Stimulated activated CD8-positive, alpha-beta memory T cell treated with anti-CD3 and anti-CD28 coated beads, Interleukin-4, amount 100 ng/mL, for 48 hours (primary cell): ENCODE measurements around the gene ANTKMT.
A peak's percentile ranks its signal among the peaks of the same experiment; 100 is the strongest.

Experiments used
- DNase-seq: peaks from one replicate; pipeline ENCODE4 v3.0.0-alpha.2; 2020

The ANTKMT gene

DNA sequence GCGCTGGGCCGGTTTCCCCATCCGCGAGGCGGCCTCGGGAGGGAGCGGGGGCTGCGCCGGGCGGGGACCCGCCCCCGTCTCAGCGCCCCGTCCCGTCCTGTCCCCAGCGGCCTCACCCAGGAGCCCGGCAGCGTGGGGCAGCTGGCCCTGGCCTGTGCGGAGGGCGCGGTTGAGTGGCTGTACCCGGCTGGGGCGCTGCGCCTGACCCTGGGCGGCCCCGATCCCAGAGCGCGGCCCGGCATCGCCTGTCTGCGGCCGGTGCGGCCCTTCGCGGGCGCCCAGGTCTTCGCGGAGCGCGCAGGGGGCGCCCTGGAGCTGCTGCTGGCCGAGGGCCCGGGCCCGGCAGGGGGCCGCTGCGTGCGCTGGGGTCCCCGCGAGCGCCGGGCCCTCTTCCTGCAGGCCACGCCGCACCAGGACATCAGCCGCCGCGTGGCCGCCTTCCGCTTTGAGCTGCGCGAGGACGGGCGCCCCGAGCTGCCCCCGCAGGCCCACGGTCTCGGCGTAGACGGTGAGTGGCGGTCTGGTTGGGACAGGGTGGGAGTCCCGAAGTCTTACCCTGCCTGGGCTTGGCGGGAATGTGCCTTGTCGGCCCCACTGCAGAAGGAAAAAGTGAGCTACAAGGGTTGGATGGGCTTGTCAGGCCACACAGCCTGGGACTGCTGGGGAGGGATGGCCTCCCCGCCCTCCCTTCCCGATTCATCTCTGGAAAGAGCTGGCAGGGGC is 5.3 kb upstream of the ANTKMT start:
- no peak for DNase-seq

DNA sequence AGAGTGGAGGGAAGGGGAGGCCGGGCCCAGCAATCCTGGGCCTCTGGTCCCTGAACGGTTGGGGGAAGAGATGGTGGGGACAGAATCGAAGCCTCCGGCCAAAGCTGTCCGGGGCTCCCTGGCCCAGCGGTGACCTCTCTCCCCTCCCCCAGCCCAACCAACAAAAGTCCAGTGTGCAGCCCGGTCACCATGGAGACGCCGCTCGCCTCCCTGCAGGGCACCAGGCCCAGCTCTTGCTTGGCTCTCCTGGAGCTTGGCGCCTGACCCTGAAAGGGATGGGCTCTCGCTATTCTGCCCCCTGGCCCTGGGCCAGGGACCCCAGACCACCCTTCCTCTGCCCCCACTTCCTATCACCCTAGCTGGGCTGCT is 4.8 kb upstream of the ANTKMT start:
- no peak for DNase-seq

DNA sequence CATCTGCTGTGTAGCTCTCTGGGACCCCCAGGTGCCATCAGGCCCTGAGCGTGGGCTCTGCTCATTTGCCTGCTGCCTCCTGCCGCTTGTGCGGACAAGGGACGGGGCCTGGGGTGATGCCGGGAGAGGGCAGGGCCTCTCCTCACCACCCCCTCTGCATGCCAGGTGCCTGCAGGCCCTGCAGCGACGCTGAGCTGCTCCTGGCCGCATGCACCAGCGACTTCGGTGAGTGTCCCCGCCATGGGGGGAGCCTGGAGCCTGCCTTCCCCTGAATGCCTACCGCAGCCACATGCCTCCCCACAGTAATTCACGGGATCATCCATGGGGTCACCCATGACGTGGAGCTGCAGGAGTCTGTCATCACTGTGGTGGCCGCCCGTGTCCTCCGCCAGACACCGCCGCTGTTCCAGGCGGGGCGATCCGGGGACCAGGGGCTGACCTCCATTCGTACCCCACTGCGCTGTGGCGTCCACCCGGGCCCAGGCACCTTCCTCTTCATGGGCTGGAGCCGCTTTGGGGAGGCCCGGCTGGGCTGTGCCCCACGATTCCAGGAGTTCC is 4.1 kb upstream of the ANTKMT start:
- DNase-seq = no peak

GRCh38 chr16:717450-718245 is 3.3 kb upstream of the ANTKMT start:
- no peak for DNase-seq

DNA sequence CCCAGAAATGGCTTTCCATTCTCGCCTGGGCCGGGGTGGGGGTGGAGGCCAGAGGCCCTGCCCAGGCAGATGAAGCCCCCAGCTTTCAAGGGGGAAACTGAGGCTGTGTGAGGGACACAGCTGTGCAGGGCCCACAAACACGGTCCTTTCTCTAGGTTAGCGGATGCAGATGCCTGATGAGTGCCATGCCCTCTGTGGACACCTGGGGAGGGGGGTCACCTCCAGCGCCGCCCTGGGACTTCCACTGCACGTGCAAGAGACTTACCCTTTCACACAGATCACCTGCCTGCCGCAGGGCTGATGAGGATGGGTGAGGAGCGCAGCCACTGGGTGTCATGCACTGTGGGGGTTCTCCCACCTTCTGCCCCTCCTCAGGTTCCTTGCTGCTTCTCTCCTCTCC is 2.6 kb upstream of the ANTKMT start:
- no peak for DNase-seq

- no peak for DNase-seq
These were observed 2.0 kb upstream of the ANTKMT start for GRCh38 chr16:718922-719321.

GRCh38 chr16:719815-720446 is 1.0 kb upstream of the ANTKMT start:
- DNase-seq = no peak

GRCh38 chr16:720447-720989 is 428 bp upstream of the ANTKMT start:
- peak; percentile 73 for DNase-seq

DNA sequence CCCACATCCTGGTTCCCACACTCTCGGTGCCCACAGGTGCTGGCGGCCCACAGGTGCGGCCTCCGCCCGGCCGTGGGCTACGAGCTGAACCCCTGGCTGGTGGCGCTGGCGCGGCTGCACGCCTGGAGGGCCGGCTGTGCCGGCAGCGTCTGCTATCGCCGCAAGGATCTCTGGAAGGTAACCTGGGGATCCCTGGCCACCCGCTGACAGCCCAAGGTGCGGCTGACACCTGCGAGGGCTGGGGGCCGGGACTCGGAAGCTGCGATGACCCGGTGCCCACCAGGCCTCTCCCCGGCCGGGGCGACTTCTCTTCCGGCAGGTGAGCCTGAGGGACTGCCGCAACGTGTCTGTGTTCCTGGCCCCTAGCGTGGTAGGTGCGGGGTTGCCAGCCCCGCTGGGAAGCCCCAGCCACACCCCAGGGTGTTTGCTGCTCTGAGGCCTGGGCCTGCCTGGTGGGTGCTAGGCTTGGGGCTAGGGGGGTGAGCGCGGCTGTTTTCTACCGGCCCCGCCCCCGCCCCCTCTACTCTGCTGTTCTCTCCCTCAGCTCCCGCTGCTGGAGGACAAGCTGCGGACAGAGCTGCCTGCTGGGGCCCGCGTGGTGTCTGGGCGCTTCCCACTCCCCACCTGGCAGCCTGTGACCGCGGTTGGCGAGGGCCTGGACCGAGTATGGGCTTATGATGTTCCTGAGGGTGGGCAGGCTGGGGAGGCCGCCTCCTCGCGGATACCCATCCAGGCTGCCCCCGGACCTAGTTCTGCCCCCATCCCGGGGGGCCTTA is 1.0 kb downstream of the ANTKMT start:
- DNase-seq = no peak

GRCh38 chr16:722835-723633 is 2.1 kb downstream of the ANTKMT start:
- DNase-seq = no peak

DNA sequence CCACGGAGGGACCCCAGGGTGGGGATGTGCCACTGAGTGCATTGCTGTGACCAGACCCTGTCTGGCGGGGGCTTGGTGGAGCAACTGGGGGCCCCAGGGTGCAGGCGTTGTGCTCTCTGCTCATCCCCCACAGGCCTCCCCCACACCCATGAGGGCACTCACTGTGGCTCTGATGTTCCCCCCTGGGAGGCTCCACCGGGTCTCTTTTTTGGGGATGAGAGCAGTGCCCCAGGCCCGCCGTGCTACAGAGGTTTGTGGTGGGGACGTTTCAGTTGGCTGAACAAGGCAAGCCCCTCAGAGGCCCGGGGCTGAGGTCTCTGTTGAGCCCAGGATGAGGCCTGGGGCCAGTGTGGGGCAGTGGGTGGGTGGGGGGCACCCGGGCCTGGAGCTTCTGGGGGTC is 2.7 kb downstream of the ANTKMT start:
- no peak for DNase-seq

DNA sequence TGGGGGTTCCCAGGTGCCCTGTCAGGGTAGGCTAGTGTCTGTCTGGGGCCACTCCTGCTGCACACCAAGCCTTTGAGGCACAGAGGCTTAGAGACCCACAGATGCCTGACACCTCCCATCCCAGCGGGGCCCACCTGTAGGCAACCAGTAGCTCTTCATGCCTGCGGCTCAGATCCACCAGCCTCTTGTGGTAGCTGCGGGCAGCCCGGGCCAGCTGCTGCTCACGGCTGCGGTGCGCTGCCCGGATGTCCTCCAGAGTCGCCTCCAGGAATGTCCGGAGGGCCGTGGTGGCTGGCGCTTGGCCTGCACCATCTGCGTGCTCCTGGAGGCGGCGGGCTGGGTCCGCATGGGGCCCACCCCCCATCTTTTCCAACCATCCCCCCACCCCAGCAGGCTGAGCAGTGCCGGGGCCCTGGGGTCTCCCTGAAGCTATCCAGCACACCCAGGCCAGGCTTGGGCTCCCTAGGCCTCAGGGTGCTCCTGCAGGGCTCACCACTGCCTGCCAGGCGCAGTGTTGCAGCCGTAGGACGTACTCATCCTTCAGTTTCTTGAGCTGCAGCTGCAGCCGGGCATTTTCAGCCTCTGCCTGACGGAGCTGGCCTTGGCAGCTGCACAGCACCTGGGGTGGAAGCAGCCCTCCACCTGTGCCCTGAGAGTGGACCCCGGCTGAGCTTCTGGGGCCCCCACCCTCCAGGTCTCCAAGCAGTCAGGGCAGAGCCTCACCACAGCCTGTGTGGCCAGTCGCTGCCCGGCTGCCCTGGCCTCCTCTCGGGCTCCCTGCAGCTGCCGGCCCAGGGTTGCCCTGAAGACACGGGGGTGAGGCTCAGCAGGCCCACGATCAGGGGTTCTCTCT is 3.5 kb downstream of the ANTKMT start:
- no peak for DNase-seq

- no peak for DNase-seq
These were observed 4.1 kb downstream of the ANTKMT start for GRCh38 chr16:725041-725376.

DNA sequence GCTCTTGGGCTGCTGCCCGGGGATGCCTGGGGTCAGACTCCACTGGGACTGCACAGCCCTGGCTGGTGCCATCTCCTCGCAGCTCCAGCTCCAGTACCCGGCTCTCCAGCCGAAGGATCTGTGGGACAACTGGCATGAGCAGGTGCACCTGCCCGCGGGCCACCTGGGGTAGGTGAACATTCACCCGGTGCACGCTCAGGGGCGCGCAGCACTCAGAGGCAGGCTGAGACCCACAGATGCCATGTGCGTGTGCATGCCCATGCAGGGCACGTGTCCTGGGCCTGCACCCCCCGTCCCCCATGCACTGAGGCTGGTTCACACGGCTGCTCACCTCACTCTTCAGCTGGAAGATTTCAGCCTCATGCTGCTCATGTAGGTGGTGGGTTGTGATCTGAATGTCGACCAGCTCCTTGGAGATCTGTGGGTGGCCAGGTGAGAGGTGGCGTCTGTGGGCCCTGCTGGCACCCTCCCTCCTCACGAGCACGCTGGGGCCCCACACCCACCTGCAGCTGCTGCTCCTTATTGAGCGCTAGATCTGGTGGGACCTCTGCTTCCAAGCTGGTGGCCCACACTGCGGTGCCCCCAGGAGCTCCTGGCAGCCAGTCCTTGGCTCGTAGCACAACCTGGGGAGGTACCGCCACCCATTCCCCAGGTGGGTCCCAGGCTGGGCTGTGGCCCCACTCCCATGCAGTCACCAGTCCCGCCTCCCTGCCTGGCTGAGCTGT is 4.7 kb downstream of the ANTKMT start:
- DNase-seq = no peak

DNA sequence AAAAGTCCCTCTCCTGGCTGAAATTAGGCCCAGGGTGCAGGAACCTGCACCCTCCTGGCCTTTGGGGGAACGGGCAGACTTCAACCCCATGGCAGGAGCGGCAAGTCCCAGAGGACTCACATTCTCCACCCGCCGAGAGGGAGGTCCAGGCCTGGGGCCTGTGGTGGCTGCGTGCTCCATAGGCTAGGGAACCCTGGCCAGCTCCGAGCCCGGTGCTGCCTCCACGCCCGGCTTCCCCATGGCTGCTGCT is 5.2 kb downstream of the ANTKMT start:
- no peak for DNase-seq

DNA sequence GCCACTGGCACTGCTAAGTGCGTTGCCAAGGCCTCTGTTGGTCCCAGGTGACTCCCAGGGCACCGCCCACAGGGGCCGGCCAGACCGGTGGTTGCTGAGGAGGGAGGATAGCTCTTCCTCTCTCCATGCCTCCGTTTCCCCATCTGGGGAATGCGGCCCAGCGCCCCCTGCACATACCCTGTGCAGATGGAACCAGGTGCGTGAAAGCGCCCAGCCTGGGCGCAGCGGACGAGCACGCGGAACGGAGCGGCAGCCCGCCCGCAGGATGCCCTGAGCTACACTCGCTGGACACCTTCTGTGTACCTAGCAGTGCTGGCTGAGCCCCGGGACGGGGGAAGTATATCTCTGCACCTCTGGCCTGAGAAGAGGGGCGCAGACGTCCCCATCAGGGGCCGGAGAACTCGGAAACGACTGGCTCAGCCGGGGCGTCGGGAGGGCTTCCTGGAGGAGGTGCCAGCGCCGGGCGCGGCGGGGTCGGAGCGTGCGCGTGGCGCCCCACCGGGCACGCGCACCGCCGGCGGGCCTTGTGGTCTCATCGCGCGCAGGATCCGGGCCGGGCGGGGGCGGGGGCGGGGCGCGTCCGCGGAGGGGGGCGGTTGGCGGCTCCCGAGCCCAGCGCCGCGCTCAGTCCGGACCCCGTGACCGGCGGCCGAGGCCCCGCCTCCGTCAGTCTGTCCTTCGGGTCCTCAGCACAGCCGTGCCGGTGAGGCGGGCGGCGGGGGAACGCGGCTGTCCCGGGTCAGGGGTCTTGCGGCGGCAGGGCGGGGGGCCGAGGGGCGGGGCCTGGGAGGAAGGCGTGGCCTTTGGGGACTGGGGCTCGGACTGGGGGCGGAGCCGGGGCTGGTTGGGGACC is 5.7 kb downstream of the ANTKMT start, which contains the start of the genes CCDC78 and HAGHL:
CCDC78 (minus strand) TSS at position 6 of the 853 bp plus-strand sequence. CDS start 76 bp downstream, outside the sequence.
HAGHL (plus strand) TSS at position 669 of the 853 bp plus-strand sequence. CDS start 404 bp downstream, outside the sequence.
- DNase-seq = peak; percentile 83

- no peak for DNase-seq
These were observed 6.5 kb downstream of the ANTKMT start for GRCh38 chr16:727291-727977.

GRCh38 chr16:728131-728889 is 7.4 kb downstream of the ANTKMT start:
- DNase-seq = peak; percentile 79
